Natural killer cell (primary cell): ENCODE measurements around the gene GPATCH2L. TPM values are rescaled to one million over a fixed set of nuclear protein-coding genes. Genes with fewer than 3 reads are reported as not detected.

Source experiments
- ATAC-seq, 3 donors: fragments of 150-1000 bp in 2 of 3; fragments of 200-7000 bp in 1 of 3; cut with Tn5 transposase; 1 replicate in 1 of 3; 2 replicates in 2 of 3; pipeline ENCODE4 v1.10.0; 2021; ENCODE audit warnings: mild to moderate bottlenecking in 2 of 3, moderate library complexity in 2 of 3
- DNase-seq, 2 donors: peaks; one replicate each; pipeline versions ENCODE4 v3.0.0 to v3.0.0-alpha.2; 2013 to 2021; ENCODE audit warnings: mixed read lengths in 1 of 2
- H3K27ac ChIP-seq: one replicate; pipeline ENCODE4 v1.5.1; 2013; ENCODE audit warnings: mild to moderate bottlenecking, low read length
- H3K27me3 ChIP-seq: one replicate; pipeline ENCODE4 v1.6.1; 2013; ENCODE audit warnings: low read length; ENCODE audit not compliant: control insufficient read depth, insufficient read depth
- H3K36me3 ChIP-seq: one replicate; pipeline ENCODE4 v1.6.1; 2013; ENCODE audit warnings: low read length; ENCODE audit not compliant: control insufficient read depth, insufficient read depth
- H3K4me1 ChIP-seq: one replicate; pipeline ENCODE4 v1.6.1; 2013; ENCODE audit warnings: low read length; ENCODE audit not compliant: control insufficient read depth, insufficient read depth
- H3K4me3 ChIP-seq: one replicate; pipeline ENCODE4 v1.5.1; 2013; ENCODE audit warnings: low read length
- H3K9me3 ChIP-seq: one replicate; pipeline ENCODE4 v1.6.1; 2013; ENCODE audit warnings: low read length; ENCODE audit not compliant: control insufficient read depth, insufficient read depth
- H3K27ac Mint-ChIP-seq, 2 donors: one replicate each; pipeline ENCODE4 v1.8.0; 2022; ENCODE audit warnings: mild to moderate bottlenecking in 2 of 2, mixed read lengths in 2 of 2, moderate library complexity in 1 of 2
- H3K27me3 Mint-ChIP-seq, 2 donors: one replicate each; pipeline ENCODE4 v1.8.0; 2022; ENCODE audit warnings: low read depth in 2 of 2, mixed read lengths in 2 of 2
- H3K36me3 Mint-ChIP-seq: one replicate; pipeline ENCODE4 v1.8.0; 2022; ENCODE audit warnings: mixed read lengths
- H3K4me1 Mint-ChIP-seq, 2 donors: one replicate each; pipeline ENCODE4 v1.8.0; 2022; ENCODE audit warnings: mixed read lengths in 2 of 2
- H3K4me3 Mint-ChIP-seq: one replicate; pipeline ENCODE4 v1.8.0; 2022; ENCODE audit warnings: mild to moderate bottlenecking, moderate library complexity, mixed read lengths
- H3K9me3 Mint-ChIP-seq, 2 donors: one replicate each; pipeline ENCODE4 v1.8.0; 2022; ENCODE audit warnings: mixed read lengths in 2 of 2
- CTCF ChIP-seq: fragments of 200-600 bp; IDR thresholded peaks from one replicate; pipeline ENCODE4 v1.8.0; 2022; ENCODE audit warnings: antibody characterized with exemption
- WGBS: methylation state at CpG from one replicate; pipeline ENCODE4 v1.1.7; 2013; ENCODE audit warnings: missing lambda C conversion rate; ENCODE audit not compliant: insufficient coverage; 5-methylcytosine and 5-hydroxymethylcytosine counted together
- intact Hi-C: fragments of 100-400 bp; cut with micrococcal nuclease; formaldehyde crosslinking; loops from one replicate; pipeline ENCODE4 v1.14.2; 2022
- total RNA-seq, 4 donors: library from RNA; stranded (reverse); fragments of 120-200 nt in 1 of 4; gene quantifications; one replicate each; pipeline versions ENCODE4 v1.2.3 to v1.2.4, GENCODE V29; 2013 to 2022

GPATCH2L gene
- total RNA-seq, 3 donors from 2014 or later (not counting 1 experiment from before 2014, with no cell fraction given): 69.1 to 111 (median 90.4) TPM

GRCh38 chr14:76138119-76138757 lies 13.5 kb upstream of the GPATCH2L start:
- Histone ChIP-seq H3K27me3 (peaks cover 22% of the 10 kb centered on the region), H3K27ac (no peak overlapping the region), H3K9me3 (peaks cover 4% of the 10 kb centered on the region), H3K36me3 (no peaks in the 10 kb centered on the region), H3K4me3 (no peak overlapping the region), H3K4me1 (no peaks in the 10 kb centered on the region)
- TF ChIP-seq CTCF: no peak
- Mint-ChIP-seq H3K27me3 (peaks cover 58 to 72% of the 10 kb centered on the region in 2 donors), H3K4me1 (no peaks in the 10 kb centered on the region), H3K36me3 (peaks cover 7% of the 10 kb centered on the region), H3K4me3 (no peak overlapping the region), H3K27ac (no peak overlapping the region), H3K9me3 (peaks cover 2 to 3% of the 10 kb centered on the region in 2 donors)
- 9% methylated on average over 24 of the region's 24 CpGs for WGBS
- ATAC-seq (no peak), DNase-seq (no peak)
- intact Hi-C loops: no loop called here

GRCh38 chr14:76138758-76139723 lies 12.7 kb upstream of the GPATCH2L start:
- no peaks in the 10 kb centered on the region for H3K36me3 ChIP-seq
- Mint-ChIP-seq H3K36me3 (peaks cover 7% of the 10 kb centered on the region), H3K4me1 (no peaks in the 10 kb centered on the region), H3K4me3 (no peak overlapping the region), H3K27me3 (peaks cover 55 to 66% of the 10 kb centered on the region in 2 donors), H3K9me3 (peaks cover 4 to 6% of the 10 kb centered on the region in 2 donors), H3K27ac (no peak overlapping the region)
- DNase-seq (no peak), ATAC-seq (no peak)
- intact Hi-C loops: no loop called here
- H3K27me3 ChIP-seq: peaks cover 22% of the 10 kb centered on the region
- no peak overlapping the region for H3K4me3 ChIP-seq
- H3K27ac ChIP-seq: no peak overlapping the region
- no peaks in the 10 kb centered on the region for H3K4me1 ChIP-seq
- WGBS: 10% methylated on average over 48 of the region's 50 CpGs
- TF ChIP-seq CTCF: no peak
- H3K9me3 ChIP-seq: peaks cover 4% of the 10 kb centered on the region

- WGBS: 100% methylated on average over 1 of the region's 2 CpGs
Measured at GRCh38 chr14:76143642-76144041, 8.1 kb upstream of the GPATCH2L start.

More at GRCh38 chr14:76143642-76144041, 8.1 kb upstream of the GPATCH2L start:
- no peak for TF ChIP-seq CTCF
- H3K9me3 Mint-ChIP-seq: peaks cover 4 to 8% of the 10 kb centered on the region in 2 donors
- H3K27ac ChIP-seq: no peak overlapping the region
- H3K27me3 ChIP-seq: peaks cover 15% of the 10 kb centered on the region
- peaks cover 7% of the 10 kb centered on the region for H3K36me3 Mint-ChIP-seq
- no peaks in the 10 kb centered on the region for H3K4me1 ChIP-seq
- H3K4me3 ChIP-seq: no peak overlapping the region
- no peak overlapping the region for H3K27ac Mint-ChIP-seq
- intact Hi-C loops: no loop called here
- no peaks in the 10 kb centered on the region for H3K4me1 Mint-ChIP-seq
- ATAC-seq (no peak), DNase-seq (no peak)
- peaks cover 4% of the 10 kb centered on the region for H3K9me3 ChIP-seq
- no peaks in the 10 kb centered on the region for H3K36me3 ChIP-seq
- H3K4me3 Mint-ChIP-seq: no peak overlapping the region
- peaks cover 32 to 51% of the 10 kb centered on the region in 2 donors for H3K27me3 Mint-ChIP-seq
